ENCODE results near the gene ADAR. TPM values are rescaled to one million over a fixed set of nuclear protein-coding genes. Genes with fewer than 3 reads are reported as not detected.

The ADAR gene
- total and polyA plus RNA-seq, 4 experiments from 2014 or later, result 64.4 to 247 (median 201) TPM

GRCh38 chr1:154571964-154572288 lies 36.1 kb downstream of the ADAR start:
- POLR2A ChIA-PET (ENCODE audit: partially characterized antibody), result no interaction called here
- Histone ChIP-seq H3K4me3 (ENCODE audit: low read length in 2 of 2) (no peak overlapping the region), H3K9me3 (ENCODE audit: control insufficient read depth in 1 of 2, low read length in 2 of 2) (no peaks in the 10 kb centered on the region), H3K4me1 (ENCODE audit: insufficient read depth, low read length) (peaks cover 6% of the 10 kb centered on the region), H3K36me3 (ENCODE audit: insufficient read depth, low read length) (no peaks in the 10 kb centered on the region), H3K27me3 (ENCODE audit: insufficient read depth, low read length) (peaks cover 15% of the 10 kb centered on the region), H3K27ac (ENCODE audit: low read depth, low read length) (no peak overlapping the region)
- Mint-ChIP-seq H3K4me1 (peaks cover 7 to 10% (median 8%) of the 10 kb centered on the region in 4 donors), H3K4me3 (no peak overlapping the region), H3K9me3 (no peaks in the 10 kb centered on the region), H3K27me3 (peaks cover 8 to 17% of the 10 kb centered on the region in 2 donors), H3K36me3 (no peaks in the 10 kb centered on the region), H3K27ac (peak overlapping the region in 1 of 7 donors; percentile 13)
- CTCF ChIA-PET (ENCODE audit: partially characterized antibody), result no interaction called here
- no peak for DNase-seq
- intact Hi-C loops (cut with micrococcal nuclease), result no loop called here

- Mint-ChIP-seq H3K4me3 (no peak overlapping the region), H3K27me3 (peaks cover 13 to 22% of the 10 kb centered on the region in 2 donors), H3K4me1 (peaks cover 7 to 10% (median 8%) of the 10 kb centered on the region in 4 donors), H3K9me3 (no peaks in the 10 kb centered on the region), H3K27ac (peak overlapping the region in 2 of 7 donors; percentile 49 to 77), H3K36me3 (no peaks in the 10 kb centered on the region)
- peaks cover 6% of the 10 kb centered on the region for H3K4me1 ChIP-seq (ENCODE audit: insufficient read depth, low read length)
- H3K9me3 ChIP-seq (ENCODE audit: control insufficient read depth in 1 of 2, low read length in 2 of 2), result no peaks in the 10 kb centered on the region
- no peak overlapping the region for H3K4me3 ChIP-seq (ENCODE audit: low read length in 2 of 2)
- CTCF ChIA-PET (ENCODE audit: partially characterized antibody), result no interaction called here
- H3K36me3 ChIP-seq (ENCODE audit: insufficient read depth, low read length), result no peaks in the 10 kb centered on the region
- intact Hi-C loops (cut with micrococcal nuclease), result no loop called here
- POLR2A ChIA-PET (ENCODE audit: partially characterized antibody), result no interaction called here
- peaks cover 16% of the 10 kb centered on the region for H3K27me3 ChIP-seq (ENCODE audit: insufficient read depth, low read length)
- DNase-seq, result no peak
- no peak overlapping the region for H3K27ac ChIP-seq (ENCODE audit: low read depth, low read length)
Measured at GRCh38 chr1:154571244-154571963, 36.6 kb downstream of the ADAR start.

- no peak overlapping the region for H3K4me3 Mint-ChIP-seq
- Histone ChIP-seq H3K4me3 (ENCODE audit: low read length in 2 of 2) (no peak overlapping the region), H3K4me1 (ENCODE audit: insufficient read depth, low read length) (peaks cover 6% of the 10 kb centered on the region), H3K27ac (ENCODE audit: low read depth, low read length) (no peak overlapping the region), H3K36me3 (ENCODE audit: insufficient read depth, low read length) (no peaks in the 10 kb centered on the region), H3K27me3 (ENCODE audit: insufficient read depth, low read length) (peaks cover 16% of the 10 kb centered on the region), H3K9me3 (ENCODE audit: control insufficient read depth in 1 of 2, low read length in 2 of 2) (no peaks in the 10 kb centered on the region)
- H3K27me3 Mint-ChIP-seq, result peaks cover 21 to 26% of the 10 kb centered on the region in 2 donors
- DNase-seq, result no peak
- CTCF ChIA-PET (ENCODE audit: partially characterized antibody), result interaction anchor here (0.9 to 1.2 kb wide), 2 partner anchors 9 to 192 kb away, joined by 3 read pairs; no protein-coding TSS in a partner anchor
- no peak overlapping the region for H3K27ac Mint-ChIP-seq
- intact Hi-C loops (cut with micrococcal nuclease), result no loop called here
- H3K4me1 Mint-ChIP-seq, result peaks cover 2 to 10% (median 5%) of the 10 kb centered on the region in 4 donors
- POLR2A ChIA-PET (ENCODE audit: partially characterized antibody), result interaction anchor here (1.5 kb wide), 1 partner anchor 39 kb away, joined by 5 read pairs; no protein-coding TSS in a partner anchor
- H3K36me3 Mint-ChIP-seq, result no peaks in the 10 kb centered on the region
- H3K9me3 Mint-ChIP-seq, result no peaks in the 10 kb centered on the region
Measured at GRCh38 chr1:154568157-154568815, 39.7 kb downstream of the ADAR start.

GRCh38 chr1:154567386-154568156 lies 40.4 kb downstream of the ADAR start, which contains the start of gene CHRNB2:
CHRNB2 (plus strand) TSS chr1:154567778; CDS start chr1:154568045, 267 bp downstream.
- H3K4me1 ChIP-seq (ENCODE audit: insufficient read depth, low read length), result peaks cover 6% of the 10 kb centered on the region
- H3K4me3 ChIP-seq (ENCODE audit: low read length in 2 of 2), result no peak within 1 kb of the TSS
- Mint-ChIP-seq H3K4me1 (peaks cover 0 to 10% (median 3%) of the 10 kb centered on the region in 4 donors), H3K36me3 (no peaks in the 10 kb centered on the region), H3K27me3 (peaks cover 21 to 25% of the 10 kb centered on the region in 2 donors), H3K9me3 (no peaks in the 10 kb centered on the region), H3K4me3 (peak within 1 kb of the TSS in 4 of 8 donors; percentile 8 to 52 (median 30)), H3K27ac (peak within 1 kb of the TSS in 2 of 7 donors; percentile 35 to 54)
- ChIA-PET POLR2A (ENCODE audit: partially characterized antibody) (interaction anchor here (1.5 kb wide), 1 partner anchor 39 kb away, joined by 5 read pairs; no protein-coding TSS in a partner anchor), CTCF (ENCODE audit: partially characterized antibody) (interaction anchor here (0.9 to 1.3 kb wide), 4 partner anchors 8 to 312 kb away, joined by 3 to 4 read pairs (median 3); no protein-coding TSS in a partner anchor)
- H3K27me3 ChIP-seq (ENCODE audit: insufficient read depth, low read length), result peaks cover 16% of the 10 kb centered on the region
- no peaks in the 10 kb centered on the region for H3K36me3 ChIP-seq (ENCODE audit: insufficient read depth, low read length)
- intact Hi-C loops (cut with micrococcal nuclease), result no loop called here
- H3K27ac ChIP-seq (ENCODE audit: low read depth, low read length), result no peak within 1 kb of the TSS
- peak; percentile 53 to 76 (median 70) for DNase-seq
- H3K9me3 ChIP-seq (ENCODE audit: control insufficient read depth in 1 of 2, low read length in 2 of 2), result no peaks in the 10 kb centered on the region

GRCh38 chr1:154565876-154566275 lies 42.1 kb downstream of the ADAR start:
- H3K27ac Mint-ChIP-seq, result no peak overlapping the region

GRCh38 chr1:154559466-154560044 lies 48.4 kb downstream of the ADAR start:
- peak overlapping the region; percentile 82 for H3K27ac ChIP-seq (ENCODE audit: low read depth, low read length)
- no peaks in the 10 kb centered on the region for H3K27me3 ChIP-seq (ENCODE audit: insufficient read depth, low read length)
- peaks cover 38% of the 10 kb centered on the region for H3K4me1 ChIP-seq (ENCODE audit: insufficient read depth, low read length)
- CTCF ChIA-PET (ENCODE audit: partially characterized antibody), result interaction anchor here (0.6 to 2.5 kb wide), 45 partner anchors 8 to 616 kb away, joined by 3 to 56 read pairs (median 4); partner anchors contain the start of genes ADAR, CHRNB2, PBXIP1 and PMVK
- peaks cover 22 to 45% (median 36%) of the 10 kb centered on the region in 4 donors for H3K4me1 Mint-ChIP-seq
- peaks cover 18 to 34% of the 10 kb centered on the region in 2 donors for H3K36me3 Mint-ChIP-seq
- POLR2A ChIA-PET (ENCODE audit: partially characterized antibody), result interaction anchor here (0.7 to 2.0 kb wide), 16 partner anchors 49 to 569 kb away, joined by 3 to 12 read pairs (median 4); partner anchors contain the start of genes ADAM15, ADAR, FLAD1 and PMVK
- H3K27me3 Mint-ChIP-seq, result no peaks in the 10 kb centered on the region
- peaks cover 0 to 2% (median 0%) of the 10 kb centered on the region in 8 donors for H3K9me3 Mint-ChIP-seq
- DNase-seq, result peak; percentile 81 to 84 (median 82)
- intact Hi-C loops (cut with micrococcal nuclease), result loop anchor here (1.0 to 10.0 kb wide), 16 partner anchors 69 to 526 kb away; partner anchors contain the start of genes ADAM15, AQP10, ATP8B2 and HAX1
- H3K27ac Mint-ChIP-seq, result peak overlapping the region; percentile 85 to 95 (median 93)
- H3K36me3 ChIP-seq (ENCODE audit: insufficient read depth, low read length), result peaks cover 16% of the 10 kb centered on the region
- peak overlapping the region; percentile 75 to 83 for H3K4me3 ChIP-seq (ENCODE audit: low read length in 2 of 2)
- H3K9me3 ChIP-seq (ENCODE audit: control insufficient read depth in 1 of 2, low read length in 2 of 2), result no peaks in the 10 kb centered on the region
- peak overlapping the region; percentile 88 to 96 (median 92) for H3K4me3 Mint-ChIP-seq

More at GRCh38 chr1:154565876-154566275, 42.1 kb downstream of the ADAR start:
- DNase-seq, result no peak
- Histone ChIP-seq H3K4me3 (ENCODE audit: low read length in 2 of 2) (no peak overlapping the region), H3K27ac (ENCODE audit: low read depth, low read length) (no peak overlapping the region), H3K4me1 (ENCODE audit: insufficient read depth, low read length) (peaks cover 6% of the 10 kb centered on the region), H3K27me3 (ENCODE audit: insufficient read depth, low read length) (peaks cover 16% of the 10 kb centered on the region), H3K9me3 (ENCODE audit: control insufficient read depth in 1 of 2, low read length in 2 of 2) (no peaks in the 10 kb centered on the region), H3K36me3 (ENCODE audit: insufficient read depth, low read length) (no peaks in the 10 kb centered on the region)
- Mint-ChIP-seq H3K9me3 (no peaks in the 10 kb centered on the region), H3K27me3 (peaks cover 18 to 21% of the 10 kb centered on the region in 2 donors), H3K36me3 (no peaks in the 10 kb centered on the region), H3K4me3 (no peak overlapping the region), H3K4me1 (peaks cover 0 to 10% (median 3%) of the 10 kb centered on the region in 4 donors)
- ChIA-PET CTCF (ENCODE audit: partially characterized antibody) (interaction anchor here (0.8 to 1.7 kb wide), 3 partner anchors 10 to 378 kb away, joined by 3 to 4 read pairs (median 3); no protein-coding TSS in a partner anchor), POLR2A (ENCODE audit: partially characterized antibody) (no interaction called here)
- intact Hi-C loops (cut with micrococcal nuclease), result no loop called here
